ENCODE results near the gene RGS7.
"Not testable (repeated sequence)": the region's sequence is repeated elsewhere in the genome, so short reads cannot be mapped to it uniquely, and the experiment has no call there.

RGS7 gene

DNA sequence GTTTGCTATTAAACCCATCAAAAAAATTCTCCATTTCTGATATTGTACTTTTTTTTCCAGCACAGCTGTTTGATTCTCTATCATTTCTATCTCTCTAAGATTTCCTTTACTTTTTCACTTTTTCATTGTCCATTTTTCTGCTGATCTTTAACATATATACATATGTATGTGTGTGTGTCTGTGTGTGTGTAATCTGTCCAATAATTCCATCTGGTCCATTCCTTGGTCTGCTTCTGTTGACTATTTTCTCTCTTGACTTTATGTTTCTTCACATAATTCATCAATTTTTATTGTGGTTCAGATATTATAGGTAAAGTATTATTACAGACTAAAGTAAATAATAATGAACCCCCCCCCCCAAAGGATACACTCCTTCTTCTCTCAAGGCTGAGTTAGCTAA, 84.2 kb downstream of the RGS7 start:
- DNase-seq (ENCODE audit: low read depth in 2 of 2) = no peak

- no peak for DNase-seq (ENCODE audit: low read depth in 2 of 2)
Observed at GRCh38 chr1:241271427-241271826, 85.6 kb downstream of the RGS7 start.

- DNase-seq (ENCODE audit: low read depth in 2 of 2) = no peak
Observed at GRCh38 chr1:241270016-241270415, 87.0 kb downstream of the RGS7 start.

DNA sequence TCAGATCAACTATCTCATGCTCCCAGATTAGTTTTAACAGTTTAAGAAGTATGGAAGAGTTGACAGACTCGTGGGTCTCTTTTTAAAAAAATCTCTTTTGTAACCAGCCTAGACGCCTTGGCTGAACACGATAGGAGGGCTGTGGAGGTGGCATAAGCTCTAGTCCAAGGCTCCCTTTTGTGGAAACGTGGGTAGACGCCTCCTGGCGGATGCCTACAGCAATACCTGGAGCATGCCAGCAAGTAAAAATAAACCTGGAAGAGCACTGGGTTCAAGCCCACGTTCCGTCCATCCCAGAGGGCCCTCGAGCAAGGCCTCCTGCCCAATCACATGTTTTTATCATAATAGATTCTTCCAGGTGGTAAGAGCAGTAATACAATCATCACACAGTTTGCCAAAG, 87.9 kb downstream of the RGS7 start:
- DNase-seq (ENCODE audit: low read depth in 2 of 2) = no peak

- DNase-seq (ENCODE audit: low read depth in 2 of 2) = no peak
Observed at GRCh38 chr1:241266121-241266520, 90.9 kb downstream of the RGS7 start.

DNA sequence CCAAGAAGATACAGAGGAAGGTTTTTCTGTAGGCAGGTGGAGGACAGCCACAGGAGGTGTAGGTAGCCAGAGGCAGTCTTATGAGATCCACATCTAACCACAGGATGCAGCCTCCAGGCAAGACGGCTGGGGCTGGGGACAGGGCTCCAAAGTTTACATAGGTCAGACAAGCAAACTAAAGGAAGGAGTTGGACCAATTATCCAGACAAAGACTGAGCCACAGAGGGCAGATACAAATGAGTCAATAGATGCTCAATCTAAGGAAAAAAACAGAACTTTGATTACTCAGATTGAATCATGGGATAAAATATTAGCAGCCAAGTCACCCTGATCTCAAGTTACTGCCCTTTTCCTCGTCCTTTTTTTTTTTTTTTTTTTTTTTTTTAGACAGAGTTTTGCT, 91.6 kb downstream of the RGS7 start:
- DNase-seq (ENCODE audit: low read depth in 2 of 2) = no peak

DNA sequence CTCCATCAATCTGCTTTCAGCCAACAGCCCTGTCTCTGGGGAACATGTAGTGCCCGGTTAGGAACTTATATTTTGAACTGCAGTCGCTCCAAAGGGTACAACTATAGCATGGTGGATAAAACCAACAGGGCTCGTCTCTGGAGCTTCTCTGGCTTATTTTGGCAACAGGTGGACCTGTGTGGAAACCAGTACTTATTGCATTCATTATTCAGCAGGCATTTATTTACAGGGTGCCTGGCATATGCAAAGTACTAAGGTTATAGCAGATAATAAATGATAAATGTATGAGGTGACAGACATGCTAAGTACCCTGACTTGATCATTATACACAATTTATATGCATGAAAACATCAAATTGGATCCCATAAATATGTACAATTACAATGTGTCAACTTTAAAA, 93.7 kb downstream of the RGS7 start:
- DNase-seq (ENCODE audit: low read depth in 2 of 2) = no peak

GRCh38 chr1:241253471-241253870, 103.5 kb downstream of the RGS7 start:
- no peak for DNase-seq (ENCODE audit: low read depth in 2 of 2)

DNA sequence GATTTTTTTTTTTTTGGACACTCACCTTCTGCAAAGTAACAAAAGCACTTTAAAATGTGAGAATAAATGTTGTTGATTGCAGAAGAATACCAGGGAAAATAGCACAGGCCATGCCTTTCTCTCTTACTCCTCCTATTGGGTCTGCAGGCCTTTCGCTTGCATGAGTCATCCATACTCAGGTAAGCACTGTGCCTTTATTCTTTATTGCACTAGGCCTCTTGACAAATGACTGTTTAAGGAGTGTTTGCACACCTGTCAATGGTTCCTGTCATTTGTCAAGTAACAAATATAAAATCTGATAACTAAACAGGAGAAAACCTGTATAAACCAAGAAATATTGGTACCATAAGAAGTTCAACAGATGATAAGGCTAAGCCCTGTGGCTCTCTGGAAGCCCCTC, 106.5 kb downstream of the RGS7 start:
- no peak for DNase-seq (ENCODE audit: low read depth in 2 of 2)

- DNase-seq (ENCODE audit: low read depth in 2 of 2) = no peak
Observed at GRCh38 chr1:241240069-241240468, 116.9 kb downstream of the RGS7 start.

- no peak for DNase-seq (ENCODE audit: low read depth in 2 of 2)
Observed at GRCh38 chr1:241237873-241238272, 119.1 kb downstream of the RGS7 start.

GRCh38 chr1:241235256-241235897, 121.6 kb downstream of the RGS7 start:
- DNase-seq (ENCODE audit: low read depth in 2 of 2) = no peak

- DNase-seq (ENCODE audit: low read depth in 2 of 2) = no peak
Observed at GRCh38 chr1:241229711-241230110, 127.3 kb downstream of the RGS7 start.

GRCh38 chr1:241229216-241229615, 127.8 kb downstream of the RGS7 start:
- no peak for DNase-seq (ENCODE audit: low read depth in 2 of 2)

- DNase-seq (ENCODE audit: low read depth in 2 of 2) = no peak
Observed at GRCh38 chr1:241228339-241228738, 128.7 kb downstream of the RGS7 start.

GRCh38 chr1:241225741-241226140, 131.3 kb downstream of the RGS7 start:
- DNase-seq (ENCODE audit: low read depth in 2 of 2) = no peak

DNA sequence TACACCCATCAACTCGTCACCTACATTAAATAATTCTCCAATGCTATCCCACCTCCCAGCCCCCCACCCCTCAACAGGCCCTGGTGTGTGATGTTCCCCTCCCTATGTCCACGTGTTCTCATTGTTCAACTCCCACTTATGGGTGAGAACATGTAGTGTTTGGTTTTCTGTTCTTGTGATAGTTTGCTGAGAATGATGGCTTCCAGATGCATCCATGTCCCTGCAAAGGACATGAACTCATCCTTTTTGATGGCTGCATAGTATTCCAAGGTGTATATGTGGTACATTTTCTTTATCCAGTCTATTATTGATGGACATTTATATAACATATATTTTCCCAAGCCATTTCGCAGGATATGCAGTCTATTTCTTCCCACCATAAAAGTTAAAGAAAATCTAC, 132.8 kb downstream of the RGS7 start:
- not testable (repeated sequence) for DNase-seq (ENCODE audit: low read depth in 2 of 2)

DNA sequence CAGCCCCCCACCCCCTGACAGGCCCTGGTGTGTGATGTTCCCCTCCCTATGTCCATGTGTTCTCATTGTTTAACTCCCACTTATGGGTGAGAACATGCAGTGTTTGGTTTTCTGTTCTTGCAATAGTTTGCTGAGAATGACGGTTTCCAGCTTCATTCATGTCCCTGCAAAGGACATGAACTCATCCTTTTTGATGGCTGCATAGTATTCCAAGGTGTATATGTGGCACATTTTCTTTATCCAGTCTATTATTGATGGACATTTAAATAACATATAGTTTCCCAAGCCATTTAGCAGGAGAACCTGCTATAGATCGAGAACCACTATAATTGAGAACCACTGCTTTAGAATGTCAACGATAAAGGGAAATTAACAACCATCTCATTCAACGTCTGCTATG, 134.2 kb downstream of the RGS7 start:
- DNase-seq (ENCODE audit: low read depth in 2 of 2) = not testable (repeated sequence)

DNA sequence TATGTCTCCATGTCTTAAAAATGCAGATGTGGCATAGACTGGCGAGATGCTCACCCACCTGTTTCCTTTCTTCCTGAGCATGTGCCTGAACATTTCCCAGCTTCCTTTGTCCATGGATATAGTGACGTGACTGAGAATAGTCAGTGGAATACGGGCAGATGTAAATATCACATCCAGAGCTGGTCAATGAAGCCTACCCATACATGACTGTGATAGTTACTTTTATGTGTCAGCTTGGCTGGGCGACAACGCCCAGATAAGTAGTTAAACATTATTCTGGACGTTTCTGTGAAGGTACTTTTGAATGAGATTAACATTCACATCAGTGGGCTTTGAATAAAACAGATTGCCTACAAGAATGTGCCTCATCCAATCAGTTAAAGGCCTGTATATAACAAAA, 135.7 kb downstream of the RGS7 start:
- no peak for DNase-seq (ENCODE audit: low read depth in 2 of 2)

- DNase-seq (ENCODE audit: low read depth in 2 of 2) = not testable (repeated sequence)
Observed at GRCh38 chr1:241220913-241221312, 136.1 kb downstream of the RGS7 start.

GRCh38 chr1:241219449-241219848, 137.6 kb downstream of the RGS7 start:
- no peak for DNase-seq (ENCODE audit: low read depth in 2 of 2)

DNA sequence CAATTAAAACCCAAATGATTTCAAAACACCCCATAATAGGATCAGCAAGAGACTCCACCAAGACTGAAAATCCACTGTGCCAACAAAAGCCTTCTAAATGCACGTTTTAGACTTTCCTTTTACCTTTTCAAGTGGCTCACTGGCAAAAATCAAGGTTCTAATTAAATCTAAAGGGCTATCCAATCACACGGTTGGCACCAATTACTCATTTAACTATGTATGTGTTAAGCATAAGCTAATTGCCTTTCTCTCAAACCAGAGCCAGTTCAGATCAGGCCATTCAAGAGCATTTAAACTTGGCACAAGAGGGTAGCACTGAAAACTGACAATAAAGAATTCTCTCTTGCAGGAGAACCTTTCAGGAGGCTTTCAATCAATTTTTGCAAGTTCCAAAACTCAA, 139.5 kb downstream of the RGS7 start:
- DNase-seq (ENCODE audit: low read depth in 2 of 2) = no peak

- no peak for DNase-seq (ENCODE audit: low read depth in 2 of 2)
Observed at GRCh38 chr1:241215683-241216082, 141.3 kb downstream of the RGS7 start.

DNA sequence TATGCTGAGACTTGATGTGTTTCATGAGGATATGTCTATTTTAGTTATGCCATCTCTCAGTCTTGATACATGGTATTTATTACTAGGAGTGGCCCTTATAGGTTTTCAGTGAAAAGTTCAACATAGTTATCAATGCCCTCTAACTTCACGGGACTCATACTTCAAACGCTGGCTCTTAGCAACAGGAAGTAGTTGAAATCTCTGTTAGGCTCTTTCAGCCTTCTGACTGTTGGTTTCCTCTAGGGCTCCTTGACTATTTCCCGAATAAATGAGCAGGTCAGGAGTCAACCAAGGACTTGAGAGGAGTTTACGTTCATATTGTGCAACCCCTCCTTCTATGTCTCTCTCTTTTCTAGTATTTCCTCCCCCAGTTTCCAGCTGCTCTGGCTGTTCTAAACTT, 141.8 kb downstream of the RGS7 start:
- DNase-seq (ENCODE audit: low read depth in 2 of 2) = no peak

Measured in activated CD8-positive, alpha-beta memory T cell treated with anti-CD3 and anti-CD28 coated beads for 4 hours (primary cell).